ENCODE data around the gene SYNE3.

DNA sequence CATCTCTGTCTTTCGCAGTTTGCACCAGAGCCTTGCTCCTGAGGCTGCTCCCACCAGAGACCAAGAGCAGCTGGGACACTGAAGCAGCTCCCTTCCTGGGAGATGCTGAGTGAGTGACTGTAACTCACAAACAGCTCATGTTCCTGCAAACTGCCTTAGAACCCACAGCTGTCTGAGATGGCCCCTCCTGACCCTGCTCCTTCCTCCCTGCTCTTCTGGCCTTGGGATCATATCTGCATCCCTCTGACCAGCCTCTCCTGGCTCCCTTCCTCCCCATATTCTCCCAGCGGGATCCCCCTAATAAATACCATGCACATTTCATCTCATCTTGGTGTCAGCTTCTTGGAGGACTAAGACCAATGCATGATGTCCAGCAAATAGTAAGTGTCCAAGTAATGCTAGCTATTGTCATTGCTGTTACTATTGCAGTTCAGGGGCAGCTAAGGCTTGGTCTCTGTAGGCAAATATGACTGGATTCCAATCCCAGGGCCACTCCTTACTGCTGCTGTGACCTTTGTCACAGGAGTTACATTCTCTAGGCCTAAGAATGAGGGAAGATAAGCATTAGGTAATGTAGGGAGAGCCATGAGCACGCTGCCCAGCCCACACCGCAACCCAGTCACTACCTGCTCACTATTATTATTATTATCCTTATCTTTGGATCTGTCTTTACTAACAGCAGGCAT lies 47.9 kb downstream of the SYNE3 start:
- no peak for TF ChIP-seq EZH2 (IDR thresholded peaks at IDR 0.05; ENCODE audit: borderline replicate concordance, low read length)
- TF ChIP-seq, protein P1, sequence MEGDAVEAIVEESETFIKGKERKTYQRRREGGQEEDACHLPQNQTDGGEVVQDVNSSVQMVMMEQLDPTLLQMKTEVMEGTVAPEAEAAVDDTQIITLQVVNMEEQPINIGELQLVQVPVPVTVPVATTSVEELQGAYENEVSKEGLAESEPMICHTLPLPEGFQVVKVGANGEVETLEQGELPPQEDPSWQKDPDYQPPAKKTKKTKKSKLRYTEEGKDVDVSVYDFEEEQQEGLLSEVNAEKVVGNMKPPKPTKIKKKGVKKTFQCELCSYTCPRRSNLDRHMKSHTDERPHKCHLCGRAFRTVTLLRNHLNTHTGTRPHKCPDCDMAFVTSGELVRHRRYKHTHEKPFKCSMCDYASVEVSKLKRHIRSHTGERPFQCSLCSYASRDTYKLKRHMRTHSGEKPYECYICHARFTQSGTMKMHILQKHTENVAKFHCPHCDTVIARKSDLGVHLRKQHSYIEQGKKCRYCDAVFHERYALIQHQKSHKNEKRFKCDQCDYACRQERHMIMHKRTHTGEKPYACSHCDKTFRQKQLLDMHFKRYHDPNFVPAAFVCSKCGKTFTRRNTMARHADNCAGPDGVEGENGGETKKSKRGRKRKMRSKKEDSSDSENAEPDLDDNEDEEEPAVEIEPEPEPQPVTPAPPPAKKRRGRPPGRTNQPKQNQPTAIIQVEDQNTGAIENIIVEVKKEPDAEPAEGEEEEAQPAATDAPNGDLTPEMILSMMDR (IDR thresholded peaks at IDR 0.05; ENCODE audit: low read length), result no peak

All from OCI-LY1 (cell line).